ENCODE measurements around the gene ZDHHC17. TPM values are rescaled to one million over a fixed set of nuclear protein-coding genes. Genes with fewer than 3 reads are reported as not detected.

The ZDHHC17 gene
- total RNA-seq, 2 experiments from 2014 or later, result 36.4 to 42.6 TPM

DNA sequence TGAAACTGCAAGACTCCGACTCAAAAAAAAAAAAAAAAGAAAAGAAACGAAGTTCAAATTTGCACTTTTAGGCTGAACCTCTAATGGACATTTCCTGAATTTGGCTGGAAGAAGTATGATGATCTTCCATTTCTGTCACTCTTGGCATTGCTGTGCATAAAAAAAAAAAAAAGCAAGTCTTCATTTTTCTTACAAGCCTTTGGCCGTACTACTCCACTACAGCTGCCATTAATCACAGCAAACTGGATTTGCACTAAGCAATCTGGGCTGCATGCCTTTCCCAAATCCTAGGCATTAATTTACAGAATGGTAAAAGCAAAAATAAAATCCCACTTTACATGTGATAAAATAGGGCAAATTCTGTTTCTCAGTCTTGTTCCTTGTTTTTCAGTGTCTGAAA, 107.8 kb downstream of the ZDHHC17 start:
- intact Hi-C loops (cut with DNase I, micrococcal nuclease), result no loop called here
- Histone ChIP-seq H3K36me3 (ENCODE audit: insufficient read depth, low read length) (no peaks in the 10 kb centered on the region), H3K4me3 (ENCODE audit: low read length) (no peak overlapping the region), H3K27ac (ENCODE audit: low read depth in 1 of 2, low read length in 2 of 2) (no peak overlapping the region), H3K27me3 (ENCODE audit: control insufficient read depth in 1 of 2, insufficient read depth in 2 of 2, low read length in 2 of 2) (peaks cover 12 to 35% of the 10 kb centered on the region in 2 experiments), H3K9me3 (ENCODE audit: control insufficient read depth in 1 of 2, insufficient read depth in 1 of 2, low read length in 2 of 2) (no peaks in the 10 kb centered on the region), H3K4me1 (ENCODE audit: insufficient read depth, low read length) (no peaks in the 10 kb centered on the region)
- ATAC-seq (ENCODE audit: poor library complexity) (no peak), DNase-seq (no peak)
- CTCF ChIA-PET, result no interaction called here
- Mint-ChIP-seq H3K4me3 (no peak overlapping the region), H3K9me3 (no peaks in the 10 kb centered on the region), H3K27me3 (peaks cover 42% of the 10 kb centered on the region), H3K36me3 (ENCODE audit: low read depth) (no peaks in the 10 kb centered on the region), H3K27ac (no peak overlapping the region), H3K4me1 (ENCODE audit: low read depth) (no peaks in the 10 kb centered on the region)
- POLR2A ChIA-PET, result no interaction called here
- TF ChIP-seq, protein P1, sequence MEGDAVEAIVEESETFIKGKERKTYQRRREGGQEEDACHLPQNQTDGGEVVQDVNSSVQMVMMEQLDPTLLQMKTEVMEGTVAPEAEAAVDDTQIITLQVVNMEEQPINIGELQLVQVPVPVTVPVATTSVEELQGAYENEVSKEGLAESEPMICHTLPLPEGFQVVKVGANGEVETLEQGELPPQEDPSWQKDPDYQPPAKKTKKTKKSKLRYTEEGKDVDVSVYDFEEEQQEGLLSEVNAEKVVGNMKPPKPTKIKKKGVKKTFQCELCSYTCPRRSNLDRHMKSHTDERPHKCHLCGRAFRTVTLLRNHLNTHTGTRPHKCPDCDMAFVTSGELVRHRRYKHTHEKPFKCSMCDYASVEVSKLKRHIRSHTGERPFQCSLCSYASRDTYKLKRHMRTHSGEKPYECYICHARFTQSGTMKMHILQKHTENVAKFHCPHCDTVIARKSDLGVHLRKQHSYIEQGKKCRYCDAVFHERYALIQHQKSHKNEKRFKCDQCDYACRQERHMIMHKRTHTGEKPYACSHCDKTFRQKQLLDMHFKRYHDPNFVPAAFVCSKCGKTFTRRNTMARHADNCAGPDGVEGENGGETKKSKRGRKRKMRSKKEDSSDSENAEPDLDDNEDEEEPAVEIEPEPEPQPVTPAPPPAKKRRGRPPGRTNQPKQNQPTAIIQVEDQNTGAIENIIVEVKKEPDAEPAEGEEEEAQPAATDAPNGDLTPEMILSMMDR (IDR thresholded peaks at IDR 0.05), result no peak

DNA sequence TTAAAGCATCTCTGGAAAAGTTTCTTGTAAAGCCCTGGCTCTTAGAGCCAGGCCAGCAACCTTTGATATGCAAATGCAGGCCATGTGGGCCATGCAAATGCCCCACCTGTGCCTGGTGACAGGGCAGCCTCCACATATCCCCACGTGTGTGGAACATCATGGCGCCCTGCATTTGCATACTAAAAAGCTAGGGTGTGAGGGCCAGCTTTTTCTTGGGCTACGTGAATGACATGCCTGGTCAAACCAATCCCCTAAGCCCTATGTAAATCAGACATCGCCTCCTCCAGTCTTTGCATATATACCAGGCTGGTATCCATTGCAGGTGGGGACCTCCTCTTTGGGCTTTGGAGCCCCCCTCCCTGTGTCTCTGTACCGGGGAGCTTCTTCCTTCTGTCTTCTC, 108.5 kb downstream of the ZDHHC17 start:
- Histone ChIP-seq H3K4me3 (ENCODE audit: low read length) (no peak overlapping the region), H3K36me3 (ENCODE audit: insufficient read depth, low read length) (no peaks in the 10 kb centered on the region), H3K9me3 (ENCODE audit: control insufficient read depth in 1 of 2, insufficient read depth in 1 of 2, low read length in 2 of 2) (no peaks in the 10 kb centered on the region), H3K27me3 (ENCODE audit: control insufficient read depth in 1 of 2, insufficient read depth in 2 of 2, low read length in 2 of 2) (peaks cover 14 to 42% of the 10 kb centered on the region in 2 experiments), H3K4me1 (ENCODE audit: insufficient read depth, low read length) (no peaks in the 10 kb centered on the region), H3K27ac (ENCODE audit: low read depth in 1 of 2, low read length in 2 of 2) (no peak overlapping the region)
- POLR2A ChIA-PET, result no interaction called here
- Mint-ChIP-seq H3K9me3 (no peaks in the 10 kb centered on the region), H3K27me3 (peaks cover 47% of the 10 kb centered on the region), H3K4me1 (ENCODE audit: low read depth) (peaks cover 3% of the 10 kb centered on the region), H3K36me3 (ENCODE audit: low read depth) (no peaks in the 10 kb centered on the region), H3K4me3 (no peak overlapping the region), H3K27ac (no peak overlapping the region)
- CTCF ChIA-PET, result no interaction called here
- ATAC-seq (ENCODE audit: poor library complexity) (no peak), DNase-seq (no peak)
- TF ChIP-seq, protein P1 (IDR thresholded peaks at IDR 0.05), result no peak
- intact Hi-C loops (cut with DNase I, micrococcal nuclease), result no loop called here

DNA sequence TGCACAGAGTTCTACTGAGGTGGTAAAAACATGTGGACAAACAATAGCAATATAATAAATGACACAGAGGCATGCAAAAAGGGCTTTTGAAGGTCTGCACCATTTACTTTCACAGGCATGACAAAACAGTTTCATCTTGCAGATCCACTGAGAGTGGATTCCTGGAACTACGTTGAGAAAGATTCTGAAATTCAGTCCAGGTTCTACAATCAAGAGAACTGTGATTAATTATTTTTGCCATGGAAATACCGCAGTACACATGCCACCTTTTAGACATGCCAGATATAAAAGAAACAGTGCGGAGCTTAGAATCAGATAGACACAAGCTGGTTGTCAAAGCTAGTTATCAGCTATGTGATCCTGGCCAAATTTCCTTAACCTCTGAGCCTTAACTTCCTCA, 110.1 kb downstream of the ZDHHC17 start:
- TF ChIP-seq, protein P1 (IDR thresholded peaks at IDR 0.05), result no peak
- Histone ChIP-seq H3K27ac (ENCODE audit: low read depth in 1 of 2, low read length in 2 of 2) (no peak overlapping the region), H3K4me1 (ENCODE audit: insufficient read depth, low read length) (peaks cover 12% of the 10 kb centered on the region), H3K4me3 (ENCODE audit: low read length) (no peak overlapping the region), H3K36me3 (ENCODE audit: insufficient read depth, low read length) (no peaks in the 10 kb centered on the region), H3K27me3 (ENCODE audit: control insufficient read depth in 1 of 2, insufficient read depth in 2 of 2, low read length in 2 of 2) (peaks cover 21 to 52% of the 10 kb centered on the region in 2 experiments), H3K9me3 (ENCODE audit: control insufficient read depth in 1 of 2, insufficient read depth in 1 of 2, low read length in 2 of 2) (peaks cover 0 to 8% of the 10 kb centered on the region in 2 experiments)
- Mint-ChIP-seq H3K4me3 (no peak overlapping the region), H3K27me3 (peaks cover 60% of the 10 kb centered on the region), H3K27ac (no peak overlapping the region), H3K9me3 (no peaks in the 10 kb centered on the region), H3K36me3 (ENCODE audit: low read depth) (no peaks in the 10 kb centered on the region), H3K4me1 (ENCODE audit: low read depth) (peaks cover 16% of the 10 kb centered on the region)
- ChIA-PET POLR2A (no interaction called here), CTCF (no interaction called here)
- intact Hi-C loops (cut with DNase I, micrococcal nuclease), result no loop called here
- ATAC-seq (ENCODE audit: poor library complexity), result no peak
- no peak for DNase-seq

Data from CD4-positive, alpha-beta T cell (primary cell).